Measurements from ENCODE around the gene CHST9. TPM values are rescaled to one million over a fixed set of nuclear protein-coding genes. Genes with fewer than 3 reads are reported as not detected.
A peak's percentile ranks its signal among the peaks of the same experiment; 100 is the strongest.

CHST9 gene
- total and polyA plus RNA-seq, 5 experiments from 2014 or later: not detected

DNA sequence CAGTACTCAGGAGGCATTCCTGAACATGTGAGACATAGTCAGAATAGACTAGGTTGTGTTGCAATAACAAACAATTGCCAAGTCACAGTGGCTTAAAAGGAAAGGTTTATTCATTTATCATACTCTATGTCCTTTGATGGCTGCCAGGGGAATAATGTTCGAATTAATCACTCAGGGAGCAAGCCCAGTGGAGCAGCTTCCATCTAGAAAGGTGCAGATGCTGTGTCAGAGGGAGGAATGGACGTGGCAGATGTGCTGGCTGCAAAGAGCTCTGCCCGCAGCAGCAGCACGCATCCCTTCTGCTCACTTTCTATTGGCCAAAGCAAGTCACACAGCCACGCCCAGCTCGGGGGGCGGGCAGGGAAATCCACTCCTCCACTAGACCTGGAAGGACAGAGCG lies 213.7 kb downstream of the CHST9 start:
- Mint-ChIP-seq H3K4me1 (peaks cover 0 to 3% (median 0%) of the 10 kb centered on the region in 4 donors), H3K36me3 (no peaks in the 10 kb centered on the region), H3K27ac (no peak overlapping the region), H3K9me3 (peaks cover 0 to 11% (median 0%) of the 10 kb centered on the region in 9 donors), H3K27me3 (peaks cover 0 to 1% (median 0%) of the 10 kb centered on the region in 5 donors), H3K4me3 (no peak overlapping the region)
- POLR2A ChIA-PET: no interaction called here
- ATAC-seq: no peak
- no peak for DNase-seq

DNA sequence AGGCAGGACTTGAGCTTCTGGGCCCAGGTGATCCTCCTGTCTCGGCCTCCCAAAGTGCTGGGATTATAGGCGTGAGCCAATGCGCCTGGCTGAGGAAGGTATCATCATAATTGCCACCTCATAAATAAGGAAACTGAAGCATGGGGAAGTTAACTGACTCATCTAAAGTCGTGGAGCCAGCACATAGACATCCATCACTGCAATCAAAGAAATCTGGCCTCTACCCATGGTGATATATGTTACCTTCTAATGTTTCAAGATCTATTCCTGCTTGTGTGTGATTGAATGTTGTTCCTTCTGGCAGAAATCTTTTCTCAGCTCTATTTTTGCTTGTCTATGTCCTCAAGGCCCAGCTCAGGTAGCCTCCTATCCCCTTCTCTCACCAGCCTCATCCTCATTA lies 214.5 kb downstream of the CHST9 start:
- H3K9me3 Mint-ChIP-seq: peaks cover 0 to 11% (median 0%) of the 10 kb centered on the region in 9 donors
- H3K27ac Mint-ChIP-seq: peak overlapping the region in 1 of 10 donors; percentile 8
- ATAC-seq: no peak
- no peak overlapping the region for H3K4me3 Mint-ChIP-seq
- H3K27me3 Mint-ChIP-seq: peaks cover 0 to 1% (median 0%) of the 10 kb centered on the region in 5 donors
- H3K4me1 Mint-ChIP-seq: peaks cover 0 to 3% (median 0%) of the 10 kb centered on the region in 4 donors
- no peak for DNase-seq
- POLR2A ChIA-PET: no interaction called here
- H3K36me3 Mint-ChIP-seq: no peaks in the 10 kb centered on the region

DNA sequence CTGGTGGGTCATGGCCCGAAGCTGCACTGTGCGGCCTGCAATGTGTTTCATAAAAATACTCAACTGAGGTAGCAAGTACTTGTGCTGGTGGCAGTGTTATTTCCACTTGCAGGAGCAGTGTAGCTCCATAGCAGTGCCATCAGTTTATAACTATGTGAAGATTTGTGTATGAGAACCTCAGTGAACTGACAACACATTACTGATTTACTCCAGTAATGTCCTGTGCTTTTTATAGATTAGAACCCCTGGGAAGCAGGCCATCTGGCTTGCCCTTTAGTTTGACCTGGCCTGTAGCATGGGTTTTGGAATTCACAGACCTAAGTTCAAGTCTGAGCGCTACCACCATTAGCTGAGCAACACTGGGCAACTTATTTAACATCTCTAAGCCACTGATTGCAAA lies 219.9 kb downstream of the CHST9 start:
- H3K36me3 Mint-ChIP-seq: no peaks in the 10 kb centered on the region
- no peaks in the 10 kb centered on the region for H3K27me3 Mint-ChIP-seq
- ATAC-seq (no peak), DNase-seq (no peak)
- POLR2A ChIA-PET: no interaction called here
- peaks cover 0 to 4% (median 0%) of the 10 kb centered on the region in 9 donors for H3K9me3 Mint-ChIP-seq
- no peak overlapping the region for H3K4me3 Mint-ChIP-seq
- H3K27ac Mint-ChIP-seq: no peak overlapping the region
- H3K4me1 Mint-ChIP-seq: no peaks in the 10 kb centered on the region

DNA sequence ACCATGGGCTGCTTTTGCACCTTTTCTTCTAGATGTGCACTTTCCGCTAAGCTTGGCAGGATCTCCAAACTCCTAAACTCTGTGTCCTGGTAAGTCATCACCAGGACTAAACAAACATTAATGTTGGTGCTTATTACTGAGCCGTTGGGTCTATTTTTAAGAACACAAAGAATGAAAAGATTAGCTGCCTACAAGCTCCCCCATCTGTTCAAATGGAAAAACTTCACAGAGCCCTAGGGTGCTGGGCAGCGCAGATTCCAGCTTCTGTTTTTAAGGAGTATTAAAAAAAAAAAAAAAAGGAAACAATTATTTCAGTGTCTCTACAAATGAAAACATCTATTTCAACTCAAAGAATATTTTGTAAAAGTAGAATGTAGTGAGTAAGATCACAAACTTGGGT lies 221.8 kb downstream of the CHST9 start:
- Mint-ChIP-seq H3K36me3 (no peaks in the 10 kb centered on the region), H3K9me3 (peaks cover 0 to 12% (median 0%) of the 10 kb centered on the region in 9 donors), H3K4me3 (no peak overlapping the region), H3K27me3 (no peaks in the 10 kb centered on the region), H3K4me1 (no peaks in the 10 kb centered on the region), H3K27ac (no peak overlapping the region)
- DNase-seq (no peak), ATAC-seq (no peak)
- POLR2A ChIA-PET: no interaction called here

DNA sequence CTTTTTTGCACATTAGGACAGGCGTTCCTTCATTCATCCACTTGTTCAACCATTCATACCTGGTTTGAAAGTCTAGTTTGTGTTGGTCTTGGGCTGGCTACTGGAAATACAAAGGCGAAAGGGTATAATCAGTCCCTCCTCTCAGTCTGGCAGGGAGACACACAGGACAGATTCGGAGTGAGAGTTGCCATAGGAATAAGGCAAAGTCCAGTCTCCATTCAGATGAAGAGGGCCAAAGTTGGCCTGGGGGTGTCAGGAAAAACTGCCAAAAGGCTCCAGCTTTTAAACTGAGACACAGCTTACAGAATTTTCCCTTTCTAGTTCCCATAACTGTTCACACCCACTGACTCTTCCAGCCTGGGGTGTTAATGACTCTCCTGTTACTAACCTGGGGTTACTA lies 223.3 kb downstream of the CHST9 start:
- ATAC-seq (no peak), DNase-seq (no peak)
- no peaks in the 10 kb centered on the region for H3K4me1 Mint-ChIP-seq
- no peaks in the 10 kb centered on the region for H3K27me3 Mint-ChIP-seq
- POLR2A ChIA-PET: no interaction called here
- H3K36me3 Mint-ChIP-seq: no peaks in the 10 kb centered on the region
- H3K4me3 Mint-ChIP-seq: no peak overlapping the region
- H3K9me3 Mint-ChIP-seq: peaks cover 0 to 12% (median 2%) of the 10 kb centered on the region in 9 donors
- no peak overlapping the region for H3K27ac Mint-ChIP-seq

DNA sequence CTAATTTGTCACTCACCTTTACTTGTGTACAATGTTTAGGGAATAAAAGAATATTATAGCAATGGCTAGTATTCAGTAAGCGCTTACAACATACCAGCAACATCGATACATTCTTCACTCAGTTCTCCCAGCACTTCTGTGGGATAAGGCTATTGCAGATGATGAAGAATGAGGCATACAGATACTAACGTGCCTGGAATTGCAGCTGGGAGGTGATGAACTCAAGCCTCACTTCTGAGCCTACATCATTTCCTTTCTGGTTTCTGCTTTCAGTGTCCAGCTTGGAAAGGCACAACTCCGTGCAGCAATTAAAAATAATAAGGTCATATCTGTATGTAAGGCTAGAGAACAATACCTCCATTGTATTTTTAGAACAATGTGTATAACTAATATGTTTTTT lies 224.2 kb downstream of the CHST9 start:
- Mint-ChIP-seq H3K4me1 (no peaks in the 10 kb centered on the region), H3K27ac (no peak overlapping the region), H3K36me3 (no peaks in the 10 kb centered on the region), H3K9me3 (peaks cover 0 to 12% (median 2%) of the 10 kb centered on the region in 9 donors), H3K27me3 (no peaks in the 10 kb centered on the region), H3K4me3 (no peak overlapping the region)
- ATAC-seq (no peak), DNase-seq (no peak)
- POLR2A ChIA-PET: no interaction called here

DNA sequence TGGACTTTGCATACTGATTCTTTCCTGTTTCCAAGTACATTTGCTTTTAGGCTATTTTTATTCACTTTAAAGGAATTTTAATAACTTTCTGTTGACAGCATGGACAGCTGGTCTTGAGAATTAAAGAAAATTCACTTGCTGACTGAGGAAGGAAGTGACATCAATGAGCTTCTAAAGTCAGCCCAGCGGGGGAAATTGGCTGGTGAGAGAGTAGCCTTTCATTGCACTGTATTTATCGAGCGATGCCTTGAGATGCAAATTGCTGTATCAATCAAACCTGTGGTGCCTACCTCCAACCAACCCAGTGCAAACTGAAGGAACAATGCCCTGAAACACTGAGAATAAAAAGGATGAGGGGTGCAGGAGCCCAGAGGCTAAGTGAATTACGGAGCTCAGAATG lies 228.2 kb downstream of the CHST9 start:
- no peak for ATAC-seq
- H3K27me3 Mint-ChIP-seq: no peaks in the 10 kb centered on the region
- no peaks in the 10 kb centered on the region for H3K36me3 Mint-ChIP-seq
- H3K4me1 Mint-ChIP-seq: no peaks in the 10 kb centered on the region
- peaks cover 0 to 23% (median 2%) of the 10 kb centered on the region in 9 donors for H3K9me3 Mint-ChIP-seq
- no peak overlapping the region for H3K27ac Mint-ChIP-seq
- DNase-seq: no peak
- POLR2A ChIA-PET: no interaction called here
- H3K4me3 Mint-ChIP-seq: no peak overlapping the region

DNA sequence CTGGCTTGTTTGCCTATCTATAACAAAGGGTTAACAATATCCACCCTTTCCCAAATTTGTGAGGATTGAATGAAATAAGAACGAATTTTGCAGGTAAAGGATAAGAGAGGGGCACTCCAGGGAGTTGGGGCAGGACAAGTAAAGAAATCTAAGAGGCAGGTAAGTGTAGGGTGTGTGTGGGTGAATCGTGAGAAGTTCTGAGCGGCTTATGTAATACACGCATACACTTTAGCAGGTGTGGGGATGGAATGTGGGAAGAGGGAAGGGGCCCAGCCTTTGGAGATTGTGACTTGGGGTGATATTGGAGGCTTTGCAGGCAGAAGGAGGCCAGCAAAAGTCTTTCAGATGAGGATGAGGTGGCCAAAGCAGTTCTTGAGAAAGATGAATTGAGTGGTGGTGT lies 236.4 kb downstream of the CHST9 start:
- H3K36me3 Mint-ChIP-seq: no peaks in the 10 kb centered on the region

DNA sequence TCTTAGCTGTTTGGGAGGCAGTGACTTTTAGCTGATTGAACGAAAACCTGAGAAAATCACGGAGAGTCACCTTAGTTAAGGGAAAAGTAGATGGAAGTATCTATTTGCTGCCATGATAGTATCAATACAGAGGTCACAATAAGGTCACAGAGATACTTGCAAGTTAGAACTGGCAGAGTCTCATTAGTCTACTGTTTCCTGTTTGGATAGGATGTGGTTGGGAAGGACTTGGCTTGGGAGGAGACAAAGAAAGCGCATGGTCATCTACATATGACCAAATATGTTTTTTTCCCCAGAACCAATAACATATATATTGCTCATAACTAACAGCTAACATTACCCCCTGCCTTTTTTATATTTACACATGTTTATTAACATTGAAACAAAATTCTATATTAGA lies 241.2 kb downstream of the CHST9 start:
- Mint-ChIP-seq H3K27ac (no peak overlapping the region), H3K36me3 (no peaks in the 10 kb centered on the region), H3K27me3 (peaks cover 0 to 6% (median 0%) of the 10 kb centered on the region in 5 donors), H3K9me3 (peaks cover 0 to 11% (median 2%) of the 10 kb centered on the region in 9 donors), H3K4me1 (no peaks in the 10 kb centered on the region), H3K4me3 (no peak overlapping the region)
- DNase-seq (no peak), ATAC-seq (no peak)
- POLR2A ChIA-PET: no interaction called here

More for the DNA sequence above, 236.4 kb downstream of the CHST9 start:
- Mint-ChIP-seq H3K9me3 (peaks cover 0 to 5% (median 0%) of the 10 kb centered on the region in 9 donors), H3K27ac (no peak overlapping the region), H3K27me3 (no peaks in the 10 kb centered on the region), H3K4me3 (no peak overlapping the region), H3K4me1 (no peaks in the 10 kb centered on the region)
- DNase-seq: no peak
- POLR2A ChIA-PET: no interaction called here
- no peak for ATAC-seq

DNA sequence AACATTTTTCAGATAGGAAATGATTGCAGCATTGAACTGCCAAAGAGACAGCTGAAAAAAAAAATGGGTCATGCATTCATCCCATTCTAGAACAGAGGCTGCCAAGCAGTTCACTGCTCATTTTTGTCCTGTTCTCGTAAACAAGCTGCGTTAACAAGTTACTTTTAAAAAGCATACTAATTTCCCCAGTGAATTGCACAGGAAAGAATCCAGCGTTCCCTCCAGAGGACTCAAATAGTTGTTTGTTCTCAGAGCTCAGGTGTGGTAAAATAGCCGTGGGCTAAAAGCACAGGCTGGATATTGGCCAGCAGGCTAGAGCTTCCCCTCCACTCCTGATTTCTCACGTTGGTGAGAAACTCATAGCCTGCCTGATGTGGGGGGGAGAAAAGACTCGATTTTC lies 243.5 kb downstream of the CHST9 start:
- no peak overlapping the region for H3K4me3 Mint-ChIP-seq
- peaks cover 0 to 6% (median 0%) of the 10 kb centered on the region in 5 donors for H3K27me3 Mint-ChIP-seq
- POLR2A ChIA-PET: no interaction called here
- no peak for DNase-seq
- peaks cover 0 to 11% (median 0%) of the 10 kb centered on the region in 9 donors for H3K9me3 Mint-ChIP-seq
- no peaks in the 10 kb centered on the region for H3K4me1 Mint-ChIP-seq
- no peaks in the 10 kb centered on the region for H3K36me3 Mint-ChIP-seq
- ATAC-seq: no peak
- H3K27ac Mint-ChIP-seq: no peak overlapping the region

DNA sequence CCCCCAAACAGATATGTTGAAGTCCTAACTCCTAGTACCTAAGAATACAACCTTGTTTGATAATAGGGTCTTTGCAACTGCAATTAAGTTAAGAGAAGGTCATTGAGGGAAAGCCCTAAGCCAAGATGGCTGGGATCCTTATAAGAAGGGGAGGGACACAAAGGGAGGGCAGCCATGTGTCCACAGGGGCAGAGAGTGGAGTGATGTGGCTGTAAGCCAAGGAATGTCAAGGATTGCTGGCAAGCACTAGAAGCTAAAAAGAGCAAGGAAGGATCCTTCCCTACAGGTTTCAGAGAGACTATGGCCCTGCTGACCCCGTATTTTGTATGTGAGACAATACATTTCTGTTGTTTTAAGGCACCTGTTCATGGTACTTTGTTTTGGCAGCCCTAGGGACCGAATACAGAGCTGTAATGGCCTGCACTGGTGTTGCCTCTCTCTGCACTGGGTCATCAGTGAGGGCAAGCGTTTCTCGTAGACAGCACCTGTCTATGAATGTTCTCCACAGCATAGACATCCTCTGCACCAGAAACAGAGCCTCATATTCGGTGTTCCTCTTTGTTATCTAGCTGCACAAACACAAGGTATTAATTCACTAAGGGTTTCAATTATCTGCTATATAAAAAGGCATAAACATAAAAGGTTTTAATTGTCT lies 244.2 kb downstream of the CHST9 start:
- Mint-ChIP-seq H3K4me1 (no peaks in the 10 kb centered on the region), H3K27ac (no peak overlapping the region), H3K36me3 (no peaks in the 10 kb centered on the region), H3K4me3 (no peak overlapping the region), H3K9me3 (peaks cover 0 to 9% (median 0%) of the 10 kb centered on the region in 9 donors), H3K27me3 (peaks cover 0 to 6% (median 0%) of the 10 kb centered on the region in 5 donors)
- ATAC-seq (no peak), DNase-seq (no peak)
- POLR2A ChIA-PET: no interaction called here

DNA sequence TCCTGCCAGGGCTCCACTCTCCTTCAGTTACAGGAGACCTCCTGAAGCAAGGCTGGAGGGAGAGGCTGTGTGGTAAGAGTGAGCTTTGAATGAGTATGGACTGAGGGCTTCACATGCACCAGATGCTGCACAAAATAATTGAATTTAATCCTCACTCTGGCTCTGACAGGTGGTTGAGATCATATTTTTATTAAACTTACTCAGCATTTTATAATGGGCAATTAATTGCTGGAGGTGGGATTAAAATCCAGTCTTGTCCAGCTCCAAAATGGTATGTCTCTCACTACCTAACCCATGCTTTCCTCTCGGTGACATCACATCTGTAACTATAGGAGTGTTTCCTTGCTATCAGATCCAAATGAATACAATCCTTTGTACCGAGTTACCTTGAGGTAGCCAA lies 253.4 kb downstream of the CHST9 start:
- POLR2A ChIA-PET: no interaction called here
- no peak for DNase-seq
- H3K27ac Mint-ChIP-seq: no peak overlapping the region
- no peak overlapping the region for H3K4me3 Mint-ChIP-seq
- H3K27me3 Mint-ChIP-seq: peaks cover 0 to 8% (median 0%) of the 10 kb centered on the region in 5 donors
- H3K9me3 Mint-ChIP-seq: peaks cover 0 to 23% (median 8%) of the 10 kb centered on the region in 9 donors
- H3K36me3 Mint-ChIP-seq: peaks cover 0 to 10% (median 0%) of the 10 kb centered on the region in 3 donors
- ATAC-seq: no peak
- no peaks in the 10 kb centered on the region for H3K4me1 Mint-ChIP-seq

DNA sequence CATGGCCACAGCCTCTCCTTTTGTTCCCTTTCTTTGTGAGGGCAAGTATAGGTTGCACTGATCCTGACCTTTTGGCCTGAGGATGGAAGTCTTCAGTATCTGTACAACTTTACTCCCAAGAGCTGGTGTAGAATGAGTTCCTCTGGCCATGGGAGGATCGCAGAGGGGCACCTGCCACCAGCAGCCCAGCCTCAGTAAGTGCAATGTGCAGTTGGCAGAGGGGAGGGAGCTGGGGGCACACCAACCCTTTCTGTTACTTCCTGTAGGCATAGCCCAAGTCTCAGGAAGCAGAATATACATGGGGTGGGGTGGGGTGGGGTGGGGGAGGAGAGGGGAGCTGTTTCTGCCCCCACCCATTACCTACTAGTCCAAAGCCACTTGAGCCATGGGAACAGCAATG lies 254.5 kb downstream of the CHST9 start:
- Mint-ChIP-seq H3K4me1 (no peaks in the 10 kb centered on the region), H3K36me3 (peaks cover 0 to 10% (median 0%) of the 10 kb centered on the region in 3 donors), H3K27ac (no peak overlapping the region), H3K27me3 (peaks cover 0 to 8% (median 0%) of the 10 kb centered on the region in 5 donors), H3K9me3 (peaks cover 0 to 23% (median 6%) of the 10 kb centered on the region in 9 donors), H3K4me3 (no peak overlapping the region)
- DNase-seq (no peak), ATAC-seq (no peak)
- POLR2A ChIA-PET: no interaction called here

Measured in naive thymus-derived CD8-positive, alpha-beta T cell (primary cell).